ENCODE measurements around the gene DOCK3. TPM values are rescaled to one million over a fixed set of nuclear protein-coding genes. Genes with fewer than 3 reads are reported as not detected.

Gene DOCK3
- polyA plus RNA-seq, 1 donor = 0.81 TPM

- no peak for DNase-seq
- H3K27ac ChIP-seq (ENCODE audit: low read length) = no peak overlapping the region
- no peak overlapping the region for H3K4me3 ChIP-seq (ENCODE audit: low read length)
- H3K9me3 ChIP-seq (ENCODE audit: control insufficient read depth, low read depth, low read length) = no peaks in the 10 kb centered on the region
- H3K4me1 ChIP-seq (ENCODE audit: control insufficient read depth, insufficient read depth, low read length) = peaks cover 6% of the 10 kb centered on the region
- peaks cover 24% of the 10 kb centered on the region for H3K36me3 ChIP-seq (ENCODE audit: control insufficient read depth, insufficient read depth, low read length)
- H3K27me3 ChIP-seq (ENCODE audit: control insufficient read depth, insufficient read depth, low read length) = no peaks in the 10 kb centered on the region
Observed at GRCh38 chr3:50635066-50635465, 39.7 kb upstream of the DOCK3 start.

GRCh38 chr3:50637011-50637410 is 37.7 kb upstream of the DOCK3 start:
- H3K4me3 ChIP-seq (ENCODE audit: low read length) = no peak overlapping the region
- peaks cover 6% of the 10 kb centered on the region for H3K4me1 ChIP-seq (ENCODE audit: control insufficient read depth, insufficient read depth, low read length)
- H3K36me3 ChIP-seq (ENCODE audit: control insufficient read depth, insufficient read depth, low read length) = peaks cover 30% of the 10 kb centered on the region
- H3K27ac ChIP-seq (ENCODE audit: low read length) = no peak overlapping the region
- DNase-seq = no peak
- H3K9me3 ChIP-seq (ENCODE audit: control insufficient read depth, low read depth, low read length) = no peaks in the 10 kb centered on the region
- WGBS (ENCODE audit: insufficient coverage, low lambda C conversion rate) = no CpG with 5 or more reads among the region's 4 CpGs
- H3K27me3 ChIP-seq (ENCODE audit: control insufficient read depth, insufficient read depth, low read length) = no peaks in the 10 kb centered on the region

GRCh38 chr3:50637945-50638344 is 36.8 kb upstream of the DOCK3 start:
- Histone ChIP-seq H3K4me1 (ENCODE audit: control insufficient read depth, insufficient read depth, low read length) (peaks cover 6% of the 10 kb centered on the region), H3K9me3 (ENCODE audit: control insufficient read depth, low read depth, low read length) (no peaks in the 10 kb centered on the region), H3K27ac (ENCODE audit: low read length) (no peak overlapping the region), H3K4me3 (ENCODE audit: low read length) (no peak overlapping the region), H3K36me3 (ENCODE audit: control insufficient read depth, insufficient read depth, low read length) (peaks cover 38% of the 10 kb centered on the region), H3K27me3 (ENCODE audit: control insufficient read depth, insufficient read depth, low read length) (no peaks in the 10 kb centered on the region)
- 67% methylated on average over 1 of the region's 3 CpGs for WGBS (ENCODE audit: insufficient coverage, low lambda C conversion rate)
- no peak for DNase-seq

- H3K4me3 ChIP-seq (ENCODE audit: low read length) = no peak overlapping the region
- DNase-seq = no peak
- no peaks in the 10 kb centered on the region for H3K27me3 ChIP-seq (ENCODE audit: control insufficient read depth, insufficient read depth, low read length)
- H3K27ac ChIP-seq (ENCODE audit: low read length) = no peak overlapping the region
- peaks cover 49% of the 10 kb centered on the region for H3K36me3 ChIP-seq (ENCODE audit: control insufficient read depth, insufficient read depth, low read length)
- no CpG with 5 or more reads among the region's 6 CpGs for WGBS (ENCODE audit: insufficient coverage, low lambda C conversion rate)
- no peaks in the 10 kb centered on the region for H3K9me3 ChIP-seq (ENCODE audit: control insufficient read depth, low read depth, low read length)
- H3K4me1 ChIP-seq (ENCODE audit: control insufficient read depth, insufficient read depth, low read length) = peaks cover 6% of the 10 kb centered on the region
Observed at GRCh38 chr3:50639055-50639494, 35.7 kb upstream of the DOCK3 start.

- no peak for DNase-seq
- H3K9me3 ChIP-seq (ENCODE audit: control insufficient read depth, low read depth, low read length) = no peaks in the 10 kb centered on the region
- H3K36me3 ChIP-seq (ENCODE audit: control insufficient read depth, insufficient read depth, low read length) = peaks cover 74% of the 10 kb centered on the region
- no peaks in the 10 kb centered on the region for H3K4me1 ChIP-seq (ENCODE audit: control insufficient read depth, insufficient read depth, low read length)
- no peaks in the 10 kb centered on the region for H3K27me3 ChIP-seq (ENCODE audit: control insufficient read depth, insufficient read depth, low read length)
- WGBS (ENCODE audit: insufficient coverage, low lambda C conversion rate) = no CpG with 5 or more reads among the region's 1 CpG
- H3K4me3 ChIP-seq (ENCODE audit: low read length) = no peak overlapping the region
- H3K27ac ChIP-seq (ENCODE audit: low read length) = no peak overlapping the region
Observed at GRCh38 chr3:50642382-50642781, 32.3 kb upstream of the DOCK3 start.

- DNase-seq = no peak
- Histone ChIP-seq H3K9me3 (ENCODE audit: control insufficient read depth, low read depth, low read length) (no peaks in the 10 kb centered on the region), H3K36me3 (ENCODE audit: control insufficient read depth, insufficient read depth, low read length) (peaks cover 94% of the 10 kb centered on the region), H3K27me3 (ENCODE audit: control insufficient read depth, insufficient read depth, low read length) (no peaks in the 10 kb centered on the region), H3K4me3 (ENCODE audit: low read length) (no peak overlapping the region), H3K27ac (ENCODE audit: low read length) (no peak overlapping the region), H3K4me1 (ENCODE audit: control insufficient read depth, insufficient read depth, low read length) (no peaks in the 10 kb centered on the region)
- WGBS (ENCODE audit: insufficient coverage, low lambda C conversion rate) = no CpG with 5 or more reads among the region's 7 CpGs
Observed at GRCh38 chr3:50644561-50644960, 30.2 kb upstream of the DOCK3 start.

- no peaks in the 10 kb centered on the region for H3K4me1 ChIP-seq (ENCODE audit: control insufficient read depth, insufficient read depth, low read length)
- H3K4me3 ChIP-seq (ENCODE audit: low read length) = no peak overlapping the region
- no peaks in the 10 kb centered on the region for H3K9me3 ChIP-seq (ENCODE audit: control insufficient read depth, low read depth, low read length)
- H3K27me3 ChIP-seq (ENCODE audit: control insufficient read depth, insufficient read depth, low read length) = no peaks in the 10 kb centered on the region
- no CpG with 5 or more reads among the region's 2 CpGs for WGBS (ENCODE audit: insufficient coverage, low lambda C conversion rate)
- H3K36me3 ChIP-seq (ENCODE audit: control insufficient read depth, insufficient read depth, low read length) = peaks cover 90% of the 10 kb centered on the region
- H3K27ac ChIP-seq (ENCODE audit: low read length) = no peak overlapping the region
- DNase-seq = no peak
Observed at GRCh38 chr3:50645378-50645777, 29.3 kb upstream of the DOCK3 start.

GRCh38 chr3:50648313-50648712 is 26.4 kb upstream of the DOCK3 start:
- no peak overlapping the region for H3K27ac ChIP-seq (ENCODE audit: low read length)
- peaks cover 62% of the 10 kb centered on the region for H3K36me3 ChIP-seq (ENCODE audit: control insufficient read depth, insufficient read depth, low read length)
- H3K27me3 ChIP-seq (ENCODE audit: control insufficient read depth, insufficient read depth, low read length) = no peaks in the 10 kb centered on the region
- WGBS (ENCODE audit: insufficient coverage, low lambda C conversion rate) = no CpG with 5 or more reads among the region's 6 CpGs
- no peak for DNase-seq
- no peak overlapping the region for H3K4me3 ChIP-seq (ENCODE audit: low read length)
- no peaks in the 10 kb centered on the region for H3K9me3 ChIP-seq (ENCODE audit: control insufficient read depth, low read depth, low read length)
- no peaks in the 10 kb centered on the region for H3K4me1 ChIP-seq (ENCODE audit: control insufficient read depth, insufficient read depth, low read length)

- H3K4me1 ChIP-seq (ENCODE audit: control insufficient read depth, insufficient read depth, low read length) = no peaks in the 10 kb centered on the region
- no peak overlapping the region for H3K27ac ChIP-seq (ENCODE audit: low read length)
- no peak overlapping the region for H3K4me3 ChIP-seq (ENCODE audit: low read length)
- no peaks in the 10 kb centered on the region for H3K9me3 ChIP-seq (ENCODE audit: control insufficient read depth, low read depth, low read length)
- no peak for DNase-seq
- WGBS (ENCODE audit: insufficient coverage, low lambda C conversion rate) = no CpG with 5 or more reads among the region's 2 CpGs
- H3K36me3 ChIP-seq (ENCODE audit: control insufficient read depth, insufficient read depth, low read length) = peaks cover 56% of the 10 kb centered on the region
- no peaks in the 10 kb centered on the region for H3K27me3 ChIP-seq (ENCODE audit: control insufficient read depth, insufficient read depth, low read length)
Observed at GRCh38 chr3:50648944-50649343, 25.8 kb upstream of the DOCK3 start.

GRCh38 chr3:50649451-50649931 is 25.2 kb upstream of the DOCK3 start:
- Histone ChIP-seq H3K36me3 (ENCODE audit: control insufficient read depth, insufficient read depth, low read length) (peaks cover 50% of the 10 kb centered on the region), H3K27ac (ENCODE audit: low read length) (no peak overlapping the region), H3K4me1 (ENCODE audit: control insufficient read depth, insufficient read depth, low read length) (no peaks in the 10 kb centered on the region), H3K9me3 (ENCODE audit: control insufficient read depth, low read depth, low read length) (no peaks in the 10 kb centered on the region), H3K27me3 (ENCODE audit: control insufficient read depth, insufficient read depth, low read length) (no peaks in the 10 kb centered on the region), H3K4me3 (ENCODE audit: low read length) (no peak overlapping the region)
- no CpG with 5 or more reads among the region's 8 CpGs for WGBS (ENCODE audit: insufficient coverage, low lambda C conversion rate)
- no peak for DNase-seq

GRCh38 chr3:50650018-50650417 is 24.7 kb upstream of the DOCK3 start:
- Histone ChIP-seq H3K9me3 (ENCODE audit: control insufficient read depth, low read depth, low read length) (no peaks in the 10 kb centered on the region), H3K27me3 (ENCODE audit: control insufficient read depth, insufficient read depth, low read length) (no peaks in the 10 kb centered on the region), H3K27ac (ENCODE audit: low read length) (no peak overlapping the region), H3K4me1 (ENCODE audit: control insufficient read depth, insufficient read depth, low read length) (no peaks in the 10 kb centered on the region), H3K4me3 (ENCODE audit: low read length) (no peak overlapping the region), H3K36me3 (ENCODE audit: control insufficient read depth, insufficient read depth, low read length) (peaks cover 45% of the 10 kb centered on the region)
- no CpG with 5 or more reads among the region's 1 CpG for WGBS (ENCODE audit: insufficient coverage, low lambda C conversion rate)
- no peak for DNase-seq

All from large intestine (tissue), 3 donors.